HTR-8/SVneo (cell line): ENCODE measurements around the gene PLA2G6.

Experiments used
- DNase-seq: peaks from one replicate; pipeline ENCODE4 v3.0.0; 2011; ENCODE audit warnings: low spot score, mixed read lengths; ENCODE audit not compliant: insufficient read length
- FAIRE-seq: peaks from 2 replicates; lab custom pipeline; 2011; peaks lifted over from hg19 to GRCh38; lab: Jason Lieb, UNC

PLA2G6 gene

GRCh38 chr22:38067028-38067415 is 114.6 kb downstream of the PLA2G6 start:
- no peak for FAIRE-seq
- DNase-seq: no peak

GRCh38 chr22:38066381-38067027 is 115.1 kb downstream of the PLA2G6 start:
- FAIRE-seq (no peak), DNase-seq (no peak)

- FAIRE-seq (no peak), DNase-seq (no peak)
These were observed 116.1 kb downstream of the PLA2G6 start for GRCh38 chr22:38065539-38065938.

GRCh38 chr22:38062791-38063190 is 118.8 kb downstream of the PLA2G6 start:
- no peak for DNase-seq
- no peak for FAIRE-seq
